ENCODE results near the gene DGAT2L6. TPM values are rescaled to one million over a fixed set of nuclear protein-coding genes. Genes with fewer than 3 reads are reported as not detected.

DGAT2L6 gene
- total RNA-seq, 1 donor from 2014 or later = not detected

- TF ChIP-seq EZH2 (IDR thresholded peaks at IDR 0.05; ENCODE audit: insufficient read depth, low read length) = no peak
- no peak for TF ChIP-seq CTCF (IDR thresholded peaks at IDR 0.05; ENCODE audit: insufficient read depth, low read depth, low read length)
- H3K4me1 ChIP-seq (ENCODE audit: insufficient read depth, low read length) = no peaks in the 10 kb centered on the region
- Mint-ChIP-seq H3K9me3 (ENCODE audit: unreplicated experiment) (no peaks in the 10 kb centered on the region), H3K27ac (ENCODE audit: unreplicated experiment) (no peak overlapping the region), H3K27me3 (ENCODE audit: low read depth, unreplicated experiment) (no peaks in the 10 kb centered on the region), H3K4me1 (ENCODE audit: low read depth, unreplicated experiment) (no peaks in the 10 kb centered on the region), H3K36me3 (ENCODE audit: low read depth, unreplicated experiment) (peaks cover 2% of the 10 kb centered on the region), H3K4me3 (ENCODE audit: unreplicated experiment) (no peak overlapping the region)
- no peak overlapping the region for H3K4me2 ChIP-seq (ENCODE audit: low read length)
- no peaks in the 10 kb centered on the region for H3K79me2 ChIP-seq (ENCODE audit: insufficient read depth, low read length)
- DNase-seq (ENCODE audit: low read depth) (no peak), FAIRE-seq (no peak)
- no peaks in the 10 kb centered on the region for H3K27me3 ChIP-seq (ENCODE audit: insufficient read depth, low read length)
- H3K9me3 ChIP-seq (ENCODE audit: insufficient read depth, low read depth, low read length) = no peaks in the 10 kb centered on the region
- no peaks in the 10 kb centered on the region for H3K36me3 ChIP-seq (ENCODE audit: insufficient read depth, low read length)
- H2AFZ ChIP-seq (ENCODE audit: low read depth, low read length) = no peak overlapping the region
- no peaks in the 10 kb centered on the region for H4K20me1 ChIP-seq (ENCODE audit: insufficient read depth, low read length)
- no peak overlapping the region for H3K4me3 ChIP-seq (ENCODE audit: insufficient read depth, low read depth, low read length)
- no peak overlapping the region for H3K9ac ChIP-seq (ENCODE audit: low read length)
- H3K27ac ChIP-seq (ENCODE audit: low read depth, low read length) = no peak overlapping the region
Measured at GRCh38 chrX:70183091-70183490, 5.8 kb downstream of the DGAT2L6 start.

GRCh38 chrX:70190225-70190624, 12.9 kb downstream of the DGAT2L6 start:
- H3K9me3 Mint-ChIP-seq (ENCODE audit: unreplicated experiment) = peaks cover 4% of the 10 kb centered on the region
- FAIRE-seq = no peak
- no peaks in the 10 kb centered on the region for H3K27me3 Mint-ChIP-seq (ENCODE audit: low read depth, unreplicated experiment)
- no peak overlapping the region for H3K4me2 ChIP-seq (ENCODE audit: low read length)
- H3K27ac ChIP-seq (ENCODE audit: low read depth, low read length) = no peak overlapping the region
- H3K36me3 ChIP-seq (ENCODE audit: insufficient read depth, low read length) = no peaks in the 10 kb centered on the region
- no peaks in the 10 kb centered on the region for H3K4me1 Mint-ChIP-seq (ENCODE audit: low read depth, unreplicated experiment)
- H3K4me3 ChIP-seq (ENCODE audit: insufficient read depth, low read depth, low read length) = no peak overlapping the region
- H3K4me1 ChIP-seq (ENCODE audit: insufficient read depth, low read length) = no peaks in the 10 kb centered on the region
- no peaks in the 10 kb centered on the region for H3K79me2 ChIP-seq (ENCODE audit: insufficient read depth, low read length)
- no peaks in the 10 kb centered on the region for H3K9me3 ChIP-seq (ENCODE audit: insufficient read depth, low read depth, low read length)
- H2AFZ ChIP-seq (ENCODE audit: low read depth, low read length) = no peak overlapping the region
- no peaks in the 10 kb centered on the region for H3K36me3 Mint-ChIP-seq (ENCODE audit: low read depth, unreplicated experiment)
- no peak overlapping the region for H3K9ac ChIP-seq (ENCODE audit: low read length)
- H4K20me1 ChIP-seq (ENCODE audit: insufficient read depth, low read length) = no peaks in the 10 kb centered on the region
- H3K4me3 Mint-ChIP-seq (ENCODE audit: unreplicated experiment) = no peak overlapping the region
- H3K27me3 ChIP-seq (ENCODE audit: insufficient read depth, low read length) = no peaks in the 10 kb centered on the region
- TF ChIP-seq CTCF (IDR thresholded peaks at IDR 0.05; ENCODE audit: insufficient read depth, low read depth, low read length) (no peak), EZH2 (IDR thresholded peaks at IDR 0.05; ENCODE audit: insufficient read depth, low read length) (no peak)
- DNase-seq (ENCODE audit: low read depth) = no peak
- no peak overlapping the region for H3K27ac Mint-ChIP-seq (ENCODE audit: unreplicated experiment)

GRCh38 chrX:70196961-70197720, 19.9 kb downstream of the DGAT2L6 start:
- Mint-ChIP-seq H3K9me3 (ENCODE audit: unreplicated experiment) (no peaks in the 10 kb centered on the region), H3K27me3 (ENCODE audit: low read depth, unreplicated experiment) (no peaks in the 10 kb centered on the region), H3K4me3 (ENCODE audit: unreplicated experiment) (no peak overlapping the region), H3K36me3 (ENCODE audit: low read depth, unreplicated experiment) (no peaks in the 10 kb centered on the region), H3K27ac (ENCODE audit: unreplicated experiment) (no peak overlapping the region), H3K4me1 (ENCODE audit: low read depth, unreplicated experiment) (no peaks in the 10 kb centered on the region)
- DNase-seq (ENCODE audit: low read depth) = no peak
- Histone ChIP-seq H3K79me2 (ENCODE audit: insufficient read depth, low read length) (no peaks in the 10 kb centered on the region), H3K27me3 (ENCODE audit: insufficient read depth, low read length) (no peaks in the 10 kb centered on the region), H3K9ac (ENCODE audit: low read length) (no peak overlapping the region), H3K4me1 (ENCODE audit: insufficient read depth, low read length) (no peaks in the 10 kb centered on the region), H3K27ac (ENCODE audit: low read depth, low read length) (no peak overlapping the region), H2AFZ (ENCODE audit: low read depth, low read length) (no peak overlapping the region), H3K4me3 (ENCODE audit: insufficient read depth, low read depth, low read length) (no peak overlapping the region), H4K20me1 (ENCODE audit: insufficient read depth, low read length) (no peaks in the 10 kb centered on the region), H3K36me3 (ENCODE audit: insufficient read depth, low read length) (no peaks in the 10 kb centered on the region), H3K9me3 (ENCODE audit: insufficient read depth, low read depth, low read length) (no peaks in the 10 kb centered on the region), H3K4me2 (ENCODE audit: low read length) (no peak overlapping the region)
- no peak for FAIRE-seq
- TF ChIP-seq EZH2 (IDR thresholded peaks at IDR 0.05; ENCODE audit: insufficient read depth, low read length) (no peak), CTCF (IDR thresholded peaks at IDR 0.05; ENCODE audit: insufficient read depth, low read depth, low read length) (peak; percentile 52)

Measured in astrocyte (in vitro differentiated cells and primary cell).